HG03378 (cell line): ENCODE measurements around the gene SEMA4G.

ENCODE experiments used
- ATAC-seq: cut with Tn5 transposase; IDR thresholded peaks from one replicate; pipeline ENCODE4 v1.9.1; 2021; ENCODE audit warnings: mild to moderate bottlenecking, moderate library complexity; ENCODE audit not compliant: unreplicated experiment

The SEMA4G gene

GRCh38 chr10:101006593-101007098 is 37.3 kb downstream of the SEMA4G start:
- ATAC-seq: no peak

GRCh38 chr10:101007099-101007711 is 37.9 kb downstream of the SEMA4G start:
- ATAC-seq: no peak

GRCh38 chr10:101007915-101008822 is 38.9 kb downstream of the SEMA4G start:
- no peak for ATAC-seq

GRCh38 chr10:101008823-101009423 is 39.6 kb downstream of the SEMA4G start:
- no peak for ATAC-seq

GRCh38 chr10:101010329-101010728 is 41.0 kb downstream of the SEMA4G start:
- ATAC-seq: no peak

- no peak for ATAC-seq
Observed at GRCh38 chr10:101011517-101012423, 42.5 kb downstream of the SEMA4G start.

- peak; percentile 81 for ATAC-seq
Observed at GRCh38 chr10:101012525-101013364, 43.4 kb downstream of the SEMA4G start.

- no peak for ATAC-seq
Observed at GRCh38 chr10:101013365-101013825, 44.1 kb downstream of the SEMA4G start.

GRCh38 chr10:101014230-101014884 is 45.1 kb downstream of the SEMA4G start:
- no peak for ATAC-seq

- ATAC-seq: no peak
Observed at GRCh38 chr10:101014966-101015581, 45.8 kb downstream of the SEMA4G start.

- ATAC-seq: no peak
Observed at GRCh38 chr10:101015582-101015973, 46.3 kb downstream of the SEMA4G start.

- ATAC-seq: no peak
Observed at GRCh38 chr10:101016814-101017213, 47.5 kb downstream of the SEMA4G start.

- no peak for ATAC-seq
Observed at GRCh38 chr10:101018118-101018599, 48.9 kb downstream of the SEMA4G start.

- no peak for ATAC-seq
Observed at GRCh38 chr10:101018600-101019439, 49.5 kb downstream of the SEMA4G start.
